Activated CD8-positive, alpha-beta T cell treated with anti-CD3 and anti-CD28 coated beads, Interleukin-2, amount 10 ng/mL, durations not matched to agents 7 days and 5 days (primary cell): ENCODE data around the gene GDPD3. TPM values are rescaled to one million over a fixed set of nuclear protein-coding genes. Genes with fewer than 3 reads are reported as not detected.
A peak's percentile ranks its signal among the peaks of the same experiment; 100 is the strongest.
"Not testable (repeated sequence)": the region's sequence is repeated elsewhere in the genome, so short reads cannot be mapped to it uniquely, and the experiment has no call there.

Experiments
- ATAC-seq: fragments of 150-1000 bp; cut with Tn5 transposase; one replicate; pipeline ENCODE4 v1.10.0; 2021; ENCODE audit warnings: moderate library complexity
- CTCF ChIA-PET: fragments of 350-600 bp; sonication (Branson Sonifier 250); formaldehyde crosslinking; loops from one replicate; lab custom pipeline; 2021; ENCODE audit warnings: antibody characterized with exemption; lab: Charles Lee
- POLR2A ChIA-PET: fragments of 350-600 bp; sonication (Branson Sonifier 250); formaldehyde crosslinking; loops from one replicate; lab custom pipeline; 2021; ENCODE audit warnings: antibody characterized with exemption; lab: Charles Lee
- DNase-seq: peaks from one replicate; pipeline ENCODE4 v3.0.0-alpha.2; 2020
- H3K27ac Mint-ChIP-seq: one replicate; pipeline ENCODE4 v1.8.0; 2021; ENCODE audit warnings: mild to moderate bottlenecking, mixed read lengths
- H3K27me3 Mint-ChIP-seq: one replicate; pipeline ENCODE4 v1.8.0; 2021; ENCODE audit warnings: low read depth, mixed read lengths
- H3K36me3 Mint-ChIP-seq: one replicate; pipeline ENCODE4 v1.8.0; 2021; ENCODE audit warnings: low read depth, mixed read lengths
- H3K4me1 Mint-ChIP-seq: one replicate; pipeline ENCODE4 v1.8.0; 2021; ENCODE audit warnings: low read depth, mixed read lengths
- H3K4me3 Mint-ChIP-seq: one replicate; pipeline ENCODE4 v1.8.0; 2021; ENCODE audit warnings: mild to moderate bottlenecking, mixed read lengths
- H3K9me3 Mint-ChIP-seq: one replicate; pipeline ENCODE4 v1.8.0; 2022; ENCODE audit warnings: mixed read lengths; ENCODE audit not compliant: insufficient read depth
- total RNA-seq, 2 experiments: library from RNA; stranded (reverse); gene quantifications; one replicate each; pipeline ENCODE4 v1.2.3, GENCODE V29; 2021

GDPD3 gene
- total RNA-seq, 2 experiments from 2014 or later = 10.5 to 12.6 TPM

DNA sequence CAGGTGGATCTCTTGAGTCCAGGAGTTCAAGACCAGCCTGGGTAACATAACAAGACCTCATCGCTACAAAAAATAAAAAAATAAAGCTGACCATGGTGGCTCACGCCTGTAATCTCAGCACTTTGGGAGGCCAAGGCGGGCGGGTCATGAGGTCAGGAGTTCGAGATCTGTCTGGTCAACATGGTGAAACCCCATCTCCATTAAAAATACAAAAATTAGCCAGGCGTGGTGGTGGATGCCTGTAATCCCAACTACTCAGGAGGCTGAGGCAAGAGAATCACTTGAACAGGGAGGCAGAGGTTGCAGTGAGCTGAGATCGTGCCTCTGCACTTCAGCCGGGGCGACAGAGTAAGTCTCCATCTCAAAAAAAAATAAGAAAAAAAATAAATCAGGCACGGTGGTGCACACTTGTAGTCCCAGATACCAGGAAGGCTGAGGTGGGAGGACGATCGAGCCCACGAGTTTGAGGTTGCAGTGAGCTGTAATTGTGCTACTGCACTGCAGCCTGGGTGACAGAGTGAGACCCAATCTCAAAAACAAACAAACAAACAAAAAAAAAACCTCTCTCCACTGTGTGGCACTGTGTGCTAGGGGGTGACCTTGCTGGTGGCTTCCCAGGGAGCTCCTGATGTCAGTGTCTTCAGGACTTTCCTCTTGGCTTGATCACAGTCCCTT, 29.5 kb upstream of the GDPD3 start:
- H3K27ac Mint-ChIP-seq = peak overlapping the region; percentile 27
- H3K4me3 Mint-ChIP-seq = peak overlapping the region; percentile 6
- ChIA-PET POLR2A (interaction anchor here (0.6 to 2.2 kb wide), 2 partner anchors 42 to 68 kb away, joined by 4 to 30 read pairs; partner anchors contain the start of gene CORO1A), CTCF (interaction anchor here (0.6 to 2.6 kb wide), 19 partner anchors 9 to 486 kb away, joined by 3 to 19 read pairs (median 5); partner anchors contain the start of genes ALDOA, CORO1A, DCTPP1 and GDPD3)
- H3K36me3 Mint-ChIP-seq = no peaks in the 10 kb centered on the region
- ATAC-seq (peak; percentile 83), DNase-seq (peak; percentile 49)
- no peaks in the 10 kb centered on the region for H3K9me3 Mint-ChIP-seq
- no peaks in the 10 kb centered on the region for H3K27me3 Mint-ChIP-seq
- H3K4me1 Mint-ChIP-seq = peaks cover 24% of the 10 kb centered on the region

DNA sequence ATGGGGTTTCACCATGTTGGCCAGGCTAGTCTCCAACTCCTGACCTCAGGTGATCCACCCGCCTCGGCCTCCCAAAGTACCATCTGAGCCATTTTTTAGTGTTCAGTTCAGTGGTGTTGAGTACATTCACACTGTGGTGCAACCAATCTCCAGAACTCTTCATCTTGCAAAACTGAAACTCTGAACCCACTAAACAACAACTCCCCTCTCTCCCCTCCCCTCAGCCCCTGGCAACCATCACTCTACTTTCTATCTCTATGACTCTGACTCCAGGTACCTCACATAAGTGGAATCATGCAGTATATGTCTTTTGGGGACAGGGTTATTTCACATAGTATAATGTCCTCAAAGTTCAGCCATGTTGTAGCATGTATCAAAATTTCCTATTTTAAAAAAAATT, 28.4 kb upstream of the GDPD3 start:
- Mint-ChIP-seq H3K4me1 (peaks cover 24% of the 10 kb centered on the region), H3K4me3 (no peak overlapping the region), H3K27ac (no peak overlapping the region), H3K9me3 (no peaks in the 10 kb centered on the region), H3K36me3 (no peaks in the 10 kb centered on the region), H3K27me3 (no peaks in the 10 kb centered on the region)
- POLR2A ChIA-PET = interaction anchor here (2.2 kb wide), 1 partner anchor 43 kb away, joined by 30 read pairs; the partner anchor contains the start of gene CORO1A
- DNase-seq (no peak), ATAC-seq (no peak)
- CTCF ChIA-PET = interaction anchor here (2.6 kb wide), 1 partner anchor 45 kb away, joined by 19 read pairs; no protein-coding TSS in a partner anchor

DNA sequence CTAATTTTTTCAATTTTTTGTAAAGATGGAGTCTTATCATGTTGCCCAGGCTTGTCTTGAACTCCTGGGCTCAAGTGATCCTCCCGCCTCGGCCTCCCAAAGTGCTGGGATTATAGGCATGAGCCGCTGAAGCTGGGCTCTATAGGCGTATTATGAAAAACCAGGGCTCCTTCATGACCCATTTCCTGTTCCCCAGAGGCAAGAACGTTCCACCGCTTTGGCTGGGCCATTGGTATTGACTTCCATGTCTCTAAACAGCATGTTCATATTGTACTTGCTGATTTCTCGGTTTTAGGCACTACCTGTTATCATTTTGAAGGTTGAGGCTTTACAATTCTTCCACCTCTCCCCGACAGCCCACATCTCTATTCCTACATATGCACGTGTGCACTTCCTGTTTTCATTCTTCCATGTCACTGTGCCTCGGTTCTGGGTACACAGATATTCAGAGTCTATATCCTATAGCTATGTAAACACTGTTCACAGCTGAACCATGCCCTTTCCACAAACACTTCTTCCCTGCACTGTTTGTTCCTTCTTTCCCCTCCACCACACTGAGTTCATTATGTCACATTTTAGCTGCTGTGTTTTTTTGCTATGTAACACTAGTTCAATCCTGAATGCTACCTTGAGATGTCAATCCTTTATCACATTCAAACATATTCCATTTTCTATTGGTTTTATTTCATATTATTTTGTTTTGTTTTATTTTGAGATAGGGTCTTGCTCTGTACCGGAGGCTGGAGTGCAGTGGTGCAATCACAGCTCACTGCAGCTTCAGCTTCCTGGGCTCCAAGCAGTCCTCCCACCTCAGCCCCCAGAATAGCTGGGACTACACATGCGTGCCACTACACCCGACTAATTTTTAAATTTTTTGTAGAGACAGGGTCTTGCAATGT, 26.5 kb upstream of the GDPD3 start:
- no peak overlapping the region for H3K4me3 Mint-ChIP-seq
- ChIA-PET POLR2A (interaction anchor here (1.0 to 1.7 kb wide), 4 partner anchors 44 to 48 kb away, joined by 3 to 9 read pairs (median 6); partner anchors contain the start of genes CORO1A and TBX6), CTCF (interaction anchor here (0.7 to 1.4 kb wide), 3 partner anchors 12 to 48 kb away, joined by 3 to 5 read pairs (median 4); partner anchors contain the start of gene TBX6)
- H3K9me3 Mint-ChIP-seq = no peaks in the 10 kb centered on the region
- H3K4me1 Mint-ChIP-seq = peaks cover 24% of the 10 kb centered on the region
- H3K36me3 Mint-ChIP-seq = no peaks in the 10 kb centered on the region
- ATAC-seq = no peak
- DNase-seq = no peak
- H3K27ac Mint-ChIP-seq = peak overlapping the region; percentile 77
- no peaks in the 10 kb centered on the region for H3K27me3 Mint-ChIP-seq

DNA sequence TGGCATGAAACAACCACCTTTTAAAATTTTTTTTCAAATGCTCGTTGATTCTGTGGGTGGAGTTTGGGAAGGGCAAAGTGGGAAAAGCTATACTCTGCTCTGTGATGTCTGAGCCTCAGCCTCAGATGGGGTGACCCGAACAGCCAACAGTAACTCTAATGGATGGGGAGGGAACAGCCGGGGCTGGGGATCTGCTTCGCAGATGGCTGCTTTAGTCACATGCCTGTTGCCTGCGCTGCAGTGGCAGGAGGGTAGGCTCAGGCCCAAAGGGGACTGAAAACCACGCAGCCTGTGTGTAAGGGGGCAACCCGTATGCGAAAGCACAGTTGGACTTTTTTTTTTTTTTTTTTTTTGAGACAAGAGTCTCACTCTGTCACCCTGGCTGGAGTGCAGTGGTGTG, 24.6 kb upstream of the GDPD3 start:
- Mint-ChIP-seq H3K4me3 (no peak overlapping the region), H3K9me3 (peaks cover 8% of the 10 kb centered on the region), H3K27me3 (no peaks in the 10 kb centered on the region), H3K36me3 (peaks cover 2% of the 10 kb centered on the region), H3K27ac (no peak overlapping the region), H3K4me1 (peaks cover 17% of the 10 kb centered on the region)
- DNase-seq (no peak), ATAC-seq (no peak)
- POLR2A ChIA-PET = no interaction called here
- CTCF ChIA-PET = no interaction called here

DNA sequence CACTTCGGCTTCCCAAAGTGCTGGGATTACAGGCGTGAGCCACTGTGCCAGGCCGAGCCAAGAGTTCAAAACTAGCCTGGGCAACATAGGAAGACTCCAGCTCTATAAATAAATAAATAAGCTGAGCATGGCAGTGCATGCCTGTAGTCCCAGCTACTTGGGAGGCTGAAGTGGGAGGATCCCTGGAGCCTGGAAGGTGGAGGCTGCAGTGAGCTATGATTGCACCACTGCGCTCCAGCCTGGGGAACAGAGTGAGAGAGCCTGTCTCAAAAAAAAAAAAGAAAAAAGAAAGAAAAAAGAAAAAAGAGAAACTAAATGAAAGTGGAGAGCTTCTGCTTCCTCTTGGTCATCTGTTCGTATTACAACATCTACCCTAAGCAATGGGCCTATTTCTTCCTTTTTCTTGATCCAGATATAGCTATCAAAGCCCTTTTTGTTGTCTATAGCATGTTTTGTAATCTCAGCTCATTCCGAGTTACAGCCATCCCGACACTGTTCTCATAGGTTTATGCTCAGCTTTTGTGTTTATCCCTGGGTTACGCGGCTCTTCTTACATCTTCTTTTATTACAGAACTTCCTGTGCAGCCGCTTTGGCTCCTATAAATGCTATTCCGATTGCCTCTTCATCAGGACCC, 23.8 kb upstream of the GDPD3 start:
- H3K27ac Mint-ChIP-seq = no peak overlapping the region
- CTCF ChIA-PET = no interaction called here
- DNase-seq (no peak), ATAC-seq (no peak)
- H3K4me1 Mint-ChIP-seq = peaks cover 15% of the 10 kb centered on the region
- peaks cover 9% of the 10 kb centered on the region for H3K9me3 Mint-ChIP-seq
- H3K27me3 Mint-ChIP-seq = no peaks in the 10 kb centered on the region
- H3K36me3 Mint-ChIP-seq = peaks cover 5% of the 10 kb centered on the region
- POLR2A ChIA-PET = no interaction called here
- no peak overlapping the region for H3K4me3 Mint-ChIP-seq

DNA sequence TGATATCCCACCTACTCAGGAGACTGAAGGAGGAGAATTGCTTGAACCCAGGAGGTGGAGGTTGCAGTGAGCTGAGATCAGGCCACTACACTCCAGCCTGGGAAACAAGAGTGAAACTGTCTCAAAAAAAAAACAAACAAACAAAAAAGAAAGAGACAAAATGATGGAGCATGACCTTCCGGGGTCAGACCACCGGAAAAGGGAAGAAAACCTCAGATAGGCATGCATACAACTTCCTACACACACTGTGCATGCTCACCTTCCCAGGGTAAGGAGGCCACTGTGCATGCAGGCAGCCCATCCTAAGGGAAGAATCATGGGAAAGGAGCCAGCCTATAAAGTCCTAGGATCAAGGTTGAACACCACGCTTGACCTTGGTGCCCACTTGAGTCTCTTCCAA, 19.3 kb upstream of the GDPD3 start:
- ATAC-seq = no peak
- no peak overlapping the region for H3K4me3 Mint-ChIP-seq
- H3K36me3 Mint-ChIP-seq = peaks cover 19% of the 10 kb centered on the region
- no peaks in the 10 kb centered on the region for H3K27me3 Mint-ChIP-seq
- H3K9me3 Mint-ChIP-seq = peaks cover 13% of the 10 kb centered on the region
- DNase-seq = no peak
- peaks cover 13% of the 10 kb centered on the region for H3K4me1 Mint-ChIP-seq
- no peak overlapping the region for H3K27ac Mint-ChIP-seq
- CTCF ChIA-PET = no interaction called here
- POLR2A ChIA-PET = no interaction called here

DNA sequence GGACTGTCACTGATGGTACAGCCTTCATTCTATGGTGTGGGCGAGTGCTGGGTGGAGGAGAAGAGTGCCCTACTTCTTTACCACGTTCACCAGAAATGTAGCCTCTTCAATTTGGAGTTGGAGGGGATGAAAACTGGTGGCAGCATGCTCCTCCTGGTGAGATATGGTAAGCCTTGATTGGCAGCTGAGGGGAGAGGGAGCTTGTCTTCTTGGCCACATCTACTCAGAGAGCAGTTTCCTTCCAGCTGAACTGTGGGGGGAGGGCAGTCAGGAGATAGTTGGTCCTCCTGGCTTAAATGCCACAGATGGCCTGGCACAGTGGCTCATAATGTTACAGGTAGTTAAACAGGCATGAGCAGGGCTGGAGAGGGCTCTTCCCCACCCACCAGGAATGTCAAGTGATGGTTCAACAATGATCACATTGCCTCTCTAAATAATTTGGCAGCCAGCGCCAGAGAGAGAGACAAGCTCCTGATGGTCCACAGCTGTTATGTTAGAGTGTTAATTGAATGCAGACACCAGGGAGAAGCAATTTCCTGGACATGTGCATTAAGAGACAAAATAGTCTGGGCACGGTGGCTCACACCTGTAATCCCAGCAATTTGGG, 18.6 kb upstream of the GDPD3 start:
- ChIA-PET CTCF (interaction anchor here (0.9 kb wide), 1 partner anchor 40 kb away, joined by 3 read pairs; no protein-coding TSS in a partner anchor), POLR2A (interaction anchor here (0.7 to 1.0 kb wide), 2 partner anchors 51 to 54 kb away, joined by 3 to 4 read pairs; partner anchors contain the start of gene CORO1A)
- ATAC-seq (no peak), DNase-seq (no peak)
- Mint-ChIP-seq H3K4me3 (no peak overlapping the region), H3K36me3 (peaks cover 19% of the 10 kb centered on the region), H3K9me3 (peaks cover 13% of the 10 kb centered on the region), H3K27me3 (no peaks in the 10 kb centered on the region), H3K27ac (peak overlapping the region; percentile 43), H3K4me1 (peaks cover 13% of the 10 kb centered on the region)

DNA sequence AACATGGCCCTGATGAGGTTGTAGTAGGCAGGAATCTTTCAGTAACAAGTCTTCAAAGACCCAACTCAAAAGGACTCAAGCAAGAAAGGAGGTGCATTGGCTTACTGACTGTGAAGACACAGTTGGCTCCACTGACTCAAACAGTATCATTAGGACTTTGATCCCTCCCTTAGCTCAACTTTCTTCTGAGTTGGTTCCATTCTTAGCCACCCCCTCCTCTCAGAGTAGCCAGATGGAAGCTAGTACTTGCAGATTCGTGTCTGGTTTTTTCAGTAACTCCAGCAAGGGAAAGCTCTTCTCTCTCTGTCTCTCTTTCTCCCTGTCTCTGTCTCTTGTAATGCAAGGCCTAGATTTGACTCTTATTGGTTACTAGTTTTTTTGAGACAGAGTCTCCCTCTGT, 14.7 kb upstream of the GDPD3 start:
- Mint-ChIP-seq H3K27me3 (no peaks in the 10 kb centered on the region), H3K9me3 (peaks cover 6% of the 10 kb centered on the region), H3K4me3 (no peak overlapping the region), H3K36me3 (peaks cover 16% of the 10 kb centered on the region), H3K27ac (no peak overlapping the region), H3K4me1 (peaks cover 13% of the 10 kb centered on the region)
- no peak for DNase-seq
- CTCF ChIA-PET = interaction anchor here (1.3 to 1.9 kb wide), 3 partner anchors 12 to 35 kb away, joined by 3 to 7 read pairs (median 4); no protein-coding TSS in a partner anchor
- POLR2A ChIA-PET = interaction anchor here (0.5 to 1.1 kb wide), 2 partner anchors 47 to 55 kb away, joined by 3 to 5 read pairs; partner anchors contain the start of gene CORO1A
- ATAC-seq = no peak

DNA sequence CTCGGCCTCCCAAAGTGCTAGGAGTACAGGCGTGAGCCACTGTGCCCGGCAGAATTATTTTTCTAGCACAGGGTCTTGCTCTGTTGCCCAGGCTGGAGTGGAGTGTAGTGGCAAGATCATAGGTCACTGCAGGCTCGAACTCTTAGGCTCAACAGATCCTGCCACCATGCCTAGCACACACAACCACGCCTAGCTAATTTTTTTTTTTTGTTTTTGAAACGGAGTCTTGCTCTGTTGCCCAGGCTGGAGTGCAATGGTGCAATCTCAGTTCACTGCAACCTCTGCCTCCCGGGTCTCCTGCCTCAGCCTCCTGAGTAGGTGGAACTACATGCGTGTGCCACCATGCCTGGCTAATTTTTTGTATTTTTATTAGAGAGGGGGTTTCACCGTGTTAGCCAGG, 12.4 kb upstream of the GDPD3 start:
- Mint-ChIP-seq H3K4me1 (peaks cover 25% of the 10 kb centered on the region), H3K36me3 (peaks cover 13% of the 10 kb centered on the region)
- CTCF ChIA-PET, H3K4me3 Mint-ChIP-seq, DNase-seq, H3K27me3 Mint-ChIP-seq, H3K9me3 Mint-ChIP-seq, H3K27ac Mint-ChIP-seq, ATAC-seq: not testable (repeated sequence)
- POLR2A ChIA-PET = interaction anchor here (2.8 kb wide), 1 partner anchor 57 kb away, joined by 13 read pairs; the partner anchor contains the start of gene CORO1A

DNA sequence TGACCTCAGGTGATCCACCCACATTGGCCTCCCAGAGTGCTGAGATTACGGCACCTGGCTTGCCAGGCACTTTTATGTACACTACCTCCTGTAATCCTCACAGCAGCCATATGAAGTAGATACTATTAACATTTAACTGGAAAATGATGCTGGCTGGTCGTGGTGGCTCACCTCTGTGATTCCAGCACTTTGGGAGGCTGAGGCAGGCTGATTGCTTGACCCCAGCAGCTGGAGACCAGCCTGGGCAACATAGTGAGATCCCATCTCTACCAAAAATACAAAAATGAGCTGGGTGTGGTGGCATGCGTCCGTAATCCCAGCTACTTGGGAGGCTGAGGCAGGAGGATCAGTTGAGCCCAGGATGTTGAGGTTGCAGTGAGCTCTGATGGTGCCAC, 11.6 kb upstream of the GDPD3 start:
- H3K4me3 Mint-ChIP-seq = no peak overlapping the region
- ChIA-PET CTCF (no interaction called here), POLR2A (interaction anchor here (2.8 kb wide), 1 partner anchor 58 kb away, joined by 13 read pairs; the partner anchor contains the start of gene CORO1A)
- no peak for ATAC-seq
- H3K4me1 Mint-ChIP-seq = peaks cover 28% of the 10 kb centered on the region
- peaks cover 11% of the 10 kb centered on the region for H3K36me3 Mint-ChIP-seq
- no peaks in the 10 kb centered on the region for H3K9me3 Mint-ChIP-seq
- H3K27ac Mint-ChIP-seq = no peak overlapping the region
- no peak for DNase-seq
- no peaks in the 10 kb centered on the region for H3K27me3 Mint-ChIP-seq
